Naive thymus-derived CD4-positive, alpha-beta T cell (primary cell): Measurements from ENCODE around the gene PROC. TPM values are rescaled to one million over a fixed set of nuclear protein-coding genes. Genes with fewer than 3 reads are reported as not detected.

Experiments
- ATAC-seq: fragments of 150-1000 bp; cut with Tn5 transposase; 2 replicates; pipeline ENCODE4 v1.10.0; 2021; ENCODE audit warnings: mild to moderate bottlenecking, moderate library complexity
- CTCF ChIA-PET: fragments of 350-600 bp; sonication (Branson Sonifier 250); formaldehyde crosslinking; loops from one replicate; lab custom pipeline; 2021; ENCODE audit warnings: antibody characterized with exemption; lab: Charles Lee
- POLR2A ChIA-PET: fragments of 350-600 bp; sonication (Branson Sonifier 250); formaldehyde crosslinking; loops from one replicate; lab custom pipeline; 2021; ENCODE audit warnings: antibody characterized with exemption, inconsistent platforms; lab: Charles Lee
- DNase-seq, 9 donors: peaks; one replicate each; pipeline versions ENCODE4 v3.0.0 to v3.0.0-alpha.2; 2020 to 2022; ENCODE audit warnings: mixed read lengths in 1 of 9
- H3K27ac ChIP-seq: one replicate; pipeline ENCODE4 v1.7.0; 2013; ENCODE audit warnings: mild to moderate bottlenecking, low read depth, low read length, moderate library complexity
- H3K27me3 ChIP-seq, 2 donors: one replicate each; pipeline ENCODE4 v1.7.0; 2013; ENCODE audit warnings: low read length in 2 of 2, mild to moderate bottlenecking in 2 of 2, moderate library complexity in 2 of 2; ENCODE audit not compliant: control insufficient read depth in 2 of 2, insufficient read depth in 2 of 2
- H3K36me3 ChIP-seq, 3 experiments: 1 replicate in 2 of 3; 2 replicates in 1 of 3; pipeline ENCODE4 v1.7.0; 2013; ENCODE audit warnings: low read length in 3 of 3, mild to moderate bottlenecking in 3 of 3, moderate library complexity in 1 of 3; ENCODE audit not compliant: insufficient read depth in 3 of 3, control insufficient read depth in 2 of 3
- H3K4me1 ChIP-seq, 2 donors: one replicate each; pipeline ENCODE4 v1.7.0; 2013; ENCODE audit warnings: low read length in 2 of 2, mild to moderate bottlenecking in 2 of 2, moderate library complexity in 1 of 2; ENCODE audit not compliant: control insufficient read depth in 2 of 2, insufficient read depth in 2 of 2
- H3K4me3 ChIP-seq: 2 replicates; pipeline ENCODE4 v1.7.0; 2013; ENCODE audit warnings: mild to moderate bottlenecking, low read length
- H3K9me3 ChIP-seq, 3 experiments: 1 replicate in 2 of 3; 2 replicates in 1 of 3; pipeline ENCODE4 v1.7.0; 2013; ENCODE audit warnings: low read length in 3 of 3; ENCODE audit not compliant: control insufficient read depth in 2 of 3
- H3K27ac Mint-ChIP-seq, 9 donors: one replicate each; pipeline ENCODE4 v1.8.0; 2020 to 2022; ENCODE audit warnings: mixed read lengths in 9 of 9, mild to moderate bottlenecking in 8 of 9, moderate library complexity in 5 of 9, inconsistent platforms in 2 of 9
- H3K27me3 Mint-ChIP-seq, 5 donors: one replicate each; pipeline ENCODE4 v1.8.0; 2021 to 2022; ENCODE audit warnings: mixed read lengths in 5 of 5, mild to moderate bottlenecking in 1 of 5
- H3K36me3 Mint-ChIP-seq, 5 donors: one replicate each; pipeline ENCODE4 v1.8.0; 2020 to 2022; ENCODE audit warnings: mixed read lengths in 5 of 5, mild to moderate bottlenecking in 3 of 5, inconsistent platforms in 1 of 5
- H3K4me1 Mint-ChIP-seq, 7 donors: one replicate each; pipeline ENCODE4 v1.8.0; 2020 to 2022; ENCODE audit warnings: mixed read lengths in 7 of 7, mild to moderate bottlenecking in 3 of 7, inconsistent platforms in 1 of 7
- H3K4me3 Mint-ChIP-seq, 10 donors: one replicate each; pipeline ENCODE4 v1.8.0; 2020 to 2022; ENCODE audit warnings: mild to moderate bottlenecking in 10 of 10, mixed read lengths in 10 of 10, moderate library complexity in 6 of 10, inconsistent platforms in 2 of 10
- H3K9me3 Mint-ChIP-seq, 11 donors: one replicate each; pipeline ENCODE4 v1.8.0; 2020 to 2022; ENCODE audit warnings: mixed read lengths in 11 of 11, mild to moderate bottlenecking in 4 of 11, inconsistent platforms in 1 of 11, moderate library complexity in 1 of 11
- intact Hi-C, 2 donors: fragments of 100-400 bp; cut with micrococcal nuclease; formaldehyde crosslinking; loops; one replicate each; pipeline ENCODE4 v1.15.1; 2023
- polyA plus RNA-seq, 2 donors: library from polyadenylated mRNA; unstranded; fragments of 300-500 nt; fragmentation: Illumina TruSeq; gene quantifications; one replicate each; pipeline ENCODE4 v1.2.3, GENCODE V29; 2021
- total RNA-seq, 6 experiments: library from RNA in 5 of 6; stranded (reverse) in 5 of 6; gene quantifications; 1 replicate in 5 of 6; 2 replicates in 1 of 6; pipeline ENCODE4 v1.2.3 and lab custom pipeline; 2021 to 2026

The PROC gene
- total and polyA plus RNA-seq, 7 experiments from 2014 or later, result 0.64 TPM; not detected in 6

DNA sequence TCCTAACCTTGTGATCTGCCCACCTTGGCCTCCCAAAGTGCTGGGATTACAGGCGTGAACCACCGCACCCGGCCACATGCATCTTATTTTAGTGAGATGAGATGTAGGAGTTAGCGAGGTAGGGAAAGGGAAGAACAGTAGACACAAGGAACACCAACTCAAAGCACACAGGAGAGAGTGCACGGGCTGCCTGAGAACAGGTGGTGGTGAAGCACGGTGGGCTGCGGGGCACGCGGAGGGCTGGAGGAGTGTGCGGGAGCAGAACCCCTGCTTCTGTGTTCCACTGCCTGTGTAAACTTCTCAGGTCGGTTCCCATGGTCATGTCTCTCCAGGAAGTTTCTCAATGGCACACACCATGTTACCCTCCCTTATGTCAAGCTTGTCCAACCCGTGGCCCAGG, 38.7 kb downstream of the PROC start:
- peaks cover 4 to 46% (median 20%) of the 10 kb centered on the region in 5 donors for H3K36me3 Mint-ChIP-seq
- ATAC-seq (no peak), DNase-seq (no peak)
- intact Hi-C loops, result no loop called here
- H3K27me3 Mint-ChIP-seq, result no peaks in the 10 kb centered on the region
- Histone ChIP-seq H3K36me3 (no peaks in the 10 kb centered on the region), H3K4me1 (no peaks in the 10 kb centered on the region), H3K27me3 (no peaks in the 10 kb centered on the region), H3K27ac (no peak overlapping the region), H3K9me3 (no peaks in the 10 kb centered on the region), H3K4me3 (no peak overlapping the region)
- no peak overlapping the region for H3K27ac Mint-ChIP-seq
- POLR2A ChIA-PET, result no interaction called here
- no peaks in the 10 kb centered on the region for H3K9me3 Mint-ChIP-seq
- peaks cover 0 to 3% (median 0%) of the 10 kb centered on the region in 7 donors for H3K4me1 Mint-ChIP-seq
- CTCF ChIA-PET, result interaction anchor here (0.7 kb wide), 1 partner anchor 334 kb away, joined by 3 read pairs; no protein-coding TSS in a partner anchor
- H3K4me3 Mint-ChIP-seq, result no peak overlapping the region

DNA sequence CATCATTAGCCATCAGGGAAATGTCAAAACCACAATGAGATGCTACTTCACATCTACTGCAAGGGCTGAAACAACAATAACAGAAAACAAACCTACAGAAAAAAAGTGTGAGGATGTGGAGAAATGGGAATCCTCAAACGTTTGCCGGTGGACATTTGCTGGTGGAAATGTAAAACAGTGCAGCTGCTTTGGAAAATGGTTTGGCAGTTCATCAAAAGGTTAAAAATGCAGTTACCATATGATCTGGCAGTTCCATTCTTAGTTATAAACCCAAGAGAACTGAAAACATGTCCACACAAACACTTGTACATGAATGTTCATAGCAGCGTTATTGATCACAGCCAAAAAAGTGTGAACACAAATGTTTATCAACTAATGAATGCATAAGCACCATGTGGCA, 44.2 kb downstream of the PROC start:
- ATAC-seq (no peak), DNase-seq (no peak)
- ChIA-PET POLR2A (no interaction called here), CTCF (no interaction called here)
- H3K36me3 Mint-ChIP-seq, result peaks cover 6 to 39% (median 11%) of the 10 kb centered on the region in 5 donors
- no peak overlapping the region for H3K4me3 Mint-ChIP-seq
- H3K36me3 ChIP-seq, result no peaks in the 10 kb centered on the region
- H3K27me3 Mint-ChIP-seq, result no peaks in the 10 kb centered on the region
- H3K4me1 ChIP-seq, result no peaks in the 10 kb centered on the region
- intact Hi-C loops, result no loop called here
- H3K27ac ChIP-seq, result no peak overlapping the region
- no peak overlapping the region for H3K27ac Mint-ChIP-seq
- no peaks in the 10 kb centered on the region for H3K9me3 Mint-ChIP-seq
- peaks cover 7 to 22% (median 15%) of the 10 kb centered on the region in 7 donors for H3K4me1 Mint-ChIP-seq
- no peak overlapping the region for H3K4me3 ChIP-seq
- no peaks in the 10 kb centered on the region for H3K9me3 ChIP-seq
- no peaks in the 10 kb centered on the region for H3K27me3 ChIP-seq

DNA sequence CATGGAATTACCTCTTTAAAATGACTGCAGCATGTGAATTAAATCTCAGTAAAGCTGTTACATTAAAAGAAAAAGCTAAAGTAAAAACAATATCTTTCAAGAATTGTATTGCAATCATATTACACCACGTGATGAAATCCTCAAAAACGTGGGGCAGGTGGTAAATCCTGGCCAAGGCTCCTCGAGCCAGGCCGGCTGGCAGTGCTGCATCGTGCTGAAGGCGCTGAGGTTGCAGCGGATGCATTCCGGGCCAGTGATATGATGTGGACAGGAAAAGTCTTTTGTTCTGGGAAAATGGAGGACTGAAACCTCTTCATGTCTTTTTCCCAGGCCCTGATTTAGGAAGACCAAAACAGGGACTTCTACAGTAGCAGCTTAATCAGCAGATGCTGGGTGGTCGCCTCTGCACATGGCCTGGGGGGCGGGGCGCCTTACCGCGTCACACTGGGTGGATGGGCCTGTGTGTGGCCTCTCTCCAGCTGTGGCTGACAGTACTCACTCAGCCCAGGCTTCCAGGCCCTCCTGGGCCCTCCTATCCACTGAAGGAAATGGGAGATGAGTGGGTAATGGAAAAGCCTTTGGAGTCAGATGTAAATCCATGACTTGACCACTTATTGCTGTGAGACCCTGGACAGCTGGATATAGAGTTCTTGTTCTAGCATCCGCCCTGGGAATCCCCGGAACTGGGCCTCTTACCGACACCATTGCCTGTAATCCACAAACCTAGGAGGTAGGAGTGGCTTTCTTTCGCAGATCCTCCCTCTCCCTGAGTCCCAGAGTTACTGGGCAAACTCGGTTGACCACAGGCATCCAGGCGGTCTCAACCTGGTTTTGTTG, 45.1 kb downstream of the PROC start:
- ChIA-PET CTCF (no interaction called here), POLR2A (no interaction called here)
- no peaks in the 10 kb centered on the region for H3K9me3 ChIP-seq
- Mint-ChIP-seq H3K4me3 (no peak overlapping the region), H3K9me3 (no peaks in the 10 kb centered on the region), H3K4me1 (peaks cover 7 to 22% (median 15%) of the 10 kb centered on the region in 7 donors), H3K27ac (no peak overlapping the region), H3K36me3 (peaks cover 9 to 39% (median 19%) of the 10 kb centered on the region in 5 donors), H3K27me3 (no peaks in the 10 kb centered on the region)
- no peak for ATAC-seq
- no peaks in the 10 kb centered on the region for H3K36me3 ChIP-seq
- intact Hi-C loops, result no loop called here
- H3K4me1 ChIP-seq, result no peaks in the 10 kb centered on the region
- no peak overlapping the region for H3K27ac ChIP-seq
- no peak for DNase-seq
- no peak overlapping the region for H3K4me3 ChIP-seq
- no peaks in the 10 kb centered on the region for H3K27me3 ChIP-seq

DNA sequence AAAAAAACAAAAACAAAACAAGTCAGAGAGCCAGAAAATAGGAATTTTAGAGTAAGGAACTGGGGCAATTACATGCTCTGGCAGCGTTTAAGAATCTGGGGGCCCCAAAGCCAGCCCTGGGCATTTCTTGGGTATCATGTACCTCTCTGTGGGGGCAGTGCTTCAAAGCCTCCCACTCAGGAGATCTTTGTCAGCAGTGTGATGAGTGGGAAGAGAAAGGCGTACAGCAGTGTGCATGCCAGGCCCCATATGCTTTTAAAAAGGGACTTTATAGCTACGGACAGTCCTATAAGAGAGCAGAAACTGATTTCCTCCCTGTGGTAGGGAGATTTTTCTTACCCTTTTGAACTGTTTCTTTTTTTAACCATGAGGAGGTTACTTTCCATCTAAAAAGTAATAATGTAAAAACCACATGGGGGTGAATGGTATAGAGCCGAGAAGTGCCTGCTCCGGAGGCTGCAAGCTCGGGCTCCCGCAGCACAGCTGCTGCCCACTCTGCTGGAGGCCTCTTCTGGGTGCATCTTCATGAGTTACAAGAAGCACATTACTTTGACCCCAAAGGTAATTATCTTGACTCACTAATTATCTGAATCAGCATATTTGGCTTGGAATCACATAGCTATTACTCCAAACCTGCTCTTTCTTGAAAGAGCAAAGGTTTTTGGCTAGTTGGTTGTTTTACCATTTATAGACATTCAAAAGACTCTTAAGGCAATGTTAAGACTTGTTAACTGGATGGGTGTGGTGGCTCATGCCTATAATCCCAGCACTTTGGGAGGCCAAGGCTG, 46.4 kb downstream of the PROC start:
- no peak for DNase-seq
- ChIA-PET POLR2A (no interaction called here), CTCF (no interaction called here)
- ATAC-seq, result no peak
- Histone ChIP-seq H3K9me3 (no peaks in the 10 kb centered on the region), H3K27me3 (no peaks in the 10 kb centered on the region), H3K4me3 (no peak overlapping the region), H3K27ac (no peak overlapping the region), H3K36me3 (peaks cover 0 to 9% (median 3%) of the 10 kb centered on the region in 3 experiments), H3K4me1 (no peaks in the 10 kb centered on the region)
- Mint-ChIP-seq H3K4me3 (peak overlapping the region in 1 of 10 donors; percentile 14), H3K27ac (peak overlapping the region in 2 of 9 donors; percentile 50 to 62), H3K4me1 (peaks cover 7 to 22% (median 15%) of the 10 kb centered on the region in 7 donors), H3K36me3 (peaks cover 10 to 49% (median 22%) of the 10 kb centered on the region in 5 donors), H3K9me3 (no peaks in the 10 kb centered on the region), H3K27me3 (no peaks in the 10 kb centered on the region)
- intact Hi-C loops, result no loop called here

DNA sequence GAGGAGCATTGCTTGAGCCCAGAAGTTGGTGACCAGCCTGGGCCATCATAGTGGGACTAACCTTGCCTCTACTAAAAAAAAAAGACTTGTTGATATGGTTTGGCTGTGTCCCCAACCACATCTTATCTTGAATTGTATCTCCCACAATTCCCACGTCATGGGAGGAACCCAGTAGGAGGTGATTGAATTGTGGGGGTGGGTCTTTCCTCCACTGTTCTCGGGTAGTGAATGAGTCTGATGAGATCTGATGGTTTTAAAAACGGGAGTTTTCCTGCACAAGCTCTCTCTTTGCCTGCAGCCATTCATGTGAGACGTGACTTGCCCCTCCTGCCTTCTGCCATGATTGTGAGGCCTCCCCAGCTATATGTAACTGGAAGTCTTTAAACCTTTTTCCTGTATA, 47.0 kb downstream of the PROC start:
- no peak for ATAC-seq
- CTCF ChIA-PET, result no interaction called here

DNA sequence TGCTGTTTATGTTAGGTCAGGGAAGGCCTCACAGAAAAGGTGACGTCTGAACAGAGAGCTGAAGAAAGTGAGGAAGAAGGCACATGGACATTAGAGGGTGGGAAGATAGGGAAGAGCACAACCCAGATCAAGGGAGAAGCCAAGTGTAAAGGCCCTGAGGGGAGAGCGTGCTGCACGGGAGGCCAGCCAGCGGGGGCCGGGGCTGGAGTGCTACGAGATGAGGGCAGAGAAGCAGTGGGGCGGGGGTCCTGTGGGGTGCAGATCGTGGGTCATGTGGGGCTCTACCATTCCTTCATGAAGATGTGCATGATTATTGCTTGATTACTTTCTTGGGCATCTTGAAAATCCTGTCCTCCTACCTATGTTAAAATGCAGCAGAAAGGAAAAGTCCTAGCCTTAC, 50.8 kb downstream of the PROC start:
- POLR2A ChIA-PET, result no interaction called here
- peaks cover 10 to 37% (median 20%) of the 10 kb centered on the region in 5 donors for H3K36me3 Mint-ChIP-seq
- CTCF ChIA-PET, result interaction anchor here (1.0 kb wide), 1 partner anchor 10 kb away, joined by 4 read pairs; no protein-coding TSS in a partner anchor
- H3K27me3 Mint-ChIP-seq, result no peaks in the 10 kb centered on the region
- Histone ChIP-seq H3K4me1 (no peaks in the 10 kb centered on the region), H3K36me3 (peaks cover 0 to 14% (median 4%) of the 10 kb centered on the region in 3 experiments), H3K27me3 (no peaks in the 10 kb centered on the region), H3K27ac (no peak overlapping the region), H3K4me3 (no peak overlapping the region), H3K9me3 (no peaks in the 10 kb centered on the region)
- H3K4me3 Mint-ChIP-seq, result no peak overlapping the region
- DNase-seq (no peak), ATAC-seq (no peak)
- H3K27ac Mint-ChIP-seq, result no peak overlapping the region
- peaks cover 7 to 22% (median 15%) of the 10 kb centered on the region in 7 donors for H3K4me1 Mint-ChIP-seq
- H3K9me3 Mint-ChIP-seq, result no peaks in the 10 kb centered on the region
- intact Hi-C loops, result no loop called here

More for the DNA sequence above, 47.0 kb downstream of the PROC start:
- Histone ChIP-seq H3K36me3 (peaks cover 0 to 14% (median 4%) of the 10 kb centered on the region in 3 experiments), H3K27me3 (no peaks in the 10 kb centered on the region), H3K27ac (no peak overlapping the region), H3K4me1 (no peaks in the 10 kb centered on the region), H3K9me3 (no peaks in the 10 kb centered on the region), H3K4me3 (no peak overlapping the region)
- H3K4me3 Mint-ChIP-seq, result no peak overlapping the region
- intact Hi-C loops, result no loop called here
- H3K27ac Mint-ChIP-seq, result peak overlapping the region in 1 of 9 donors; percentile 46
- peak in 1 of 9 donors; percentile 35 for DNase-seq
- POLR2A ChIA-PET, result no interaction called here
- no peaks in the 10 kb centered on the region for H3K9me3 Mint-ChIP-seq
- H3K4me1 Mint-ChIP-seq, result peaks cover 7 to 22% (median 15%) of the 10 kb centered on the region in 7 donors
- no peaks in the 10 kb centered on the region for H3K27me3 Mint-ChIP-seq
- H3K36me3 Mint-ChIP-seq, result peaks cover 10 to 49% (median 22%) of the 10 kb centered on the region in 5 donors
